CD14-positive monocyte (primary cell): ENCODE measurements around the gene UGGT1. TPM values are rescaled to one million over a fixed set of nuclear protein-coding genes. Genes with fewer than 3 reads are reported as not detected.
"Not testable (repeated sequence)": the region's sequence is repeated elsewhere in the genome, so short reads cannot be mapped to it uniquely, and the experiment has no call there.

Experiments used
- DNase-seq, 3 donors: peaks; one replicate each; pipeline ENCODE4 v3.0.0-alpha.2; 2011 to 2022
- H2AFZ ChIP-seq: 2 replicates; pipeline ENCODE4 v1.6.0; 2012; ENCODE audit warnings: mild to moderate bottlenecking, low read depth, low read length, inconsistent platforms; ENCODE audit not compliant: insufficient read depth, poor library complexity, severe bottlenecking
- H3K27ac ChIP-seq, 2 donors: 1 replicate in 1 of 2; 2 replicates in 1 of 2; pipeline ENCODE4 v1.5.1; 2012 to 2013; ENCODE audit warnings: low read length in 2 of 2, control low read depth in 1 of 2, inconsistent platforms in 1 of 2, low read depth in 1 of 2, mild to moderate bottlenecking in 1 of 2
- H3K27me3 ChIP-seq, 2 donors: one replicate each; pipeline versions ENCODE4 v1.6.0 to v1.6.1; 2011 to 2013; ENCODE audit warnings: low read length in 2 of 2; ENCODE audit not compliant: control insufficient read depth in 2 of 2, insufficient read depth in 2 of 2
- H3K36me3 ChIP-seq, 2 donors: replicated peaks in 1 of 2; 1 replicate in 1 of 2; 2 replicates in 1 of 2; pipeline versions ENCODE4 v1.5.1 to v1.6.1; 2012 to 2013; ENCODE audit warnings: low read length in 2 of 2, control low read depth in 1 of 2, inconsistent platforms in 1 of 2, mild to moderate bottlenecking in 1 of 2; ENCODE audit not compliant: insufficient read depth in 2 of 2, control insufficient read depth in 1 of 2
- H3K4me1 ChIP-seq, 2 donors: 1 replicate in 1 of 2; 2 replicates in 1 of 2; pipeline versions ENCODE4 v1.5.1 to v1.6.1; 2012 to 2013; ENCODE audit warnings: low read length in 2 of 2, control low read depth in 1 of 2, inconsistent platforms in 1 of 2, mild to moderate bottlenecking in 1 of 2, moderate library complexity in 1 of 2; ENCODE audit not compliant: insufficient read depth in 2 of 2, control insufficient read depth in 1 of 2
- H3K4me2 ChIP-seq: replicated peaks from 2 replicates; pipeline ENCODE3; 2012; ENCODE audit warnings: low read length, moderate library complexity, mild to moderate bottlenecking; ENCODE audit not compliant: poor library complexity, severe bottlenecking; ENCODE audit errors: extremely low read depth
- H3K4me3 ChIP-seq, 3 experiments: fragments of 200-600 bp in 1 of 3; sonication (generic) in 1 of 3; replicated peaks in 1 of 3; 1 replicate in 2 of 3; 2 replicates in 1 of 3; pipeline ENCODE4 v1.5.1; 2011 to 2013; ENCODE audit warnings: low read length in 3 of 3, mild to moderate bottlenecking in 3 of 3, control low read depth in 2 of 3, low read depth in 2 of 3, inconsistent platforms in 1 of 3, moderate library complexity in 1 of 3
- H3K79me2 ChIP-seq: 2 replicates; pipeline ENCODE4 v1.6.0; 2012; ENCODE audit warnings: mild to moderate bottlenecking, control low read depth, inconsistent platforms, low read length, moderate library complexity; ENCODE audit not compliant: insufficient read depth
- H3K9ac ChIP-seq: 2 replicates; pipeline ENCODE4 v1.6.0; 2017; ENCODE audit warnings: low read length, mild to moderate bottlenecking; ENCODE audit not compliant: insufficient read depth, poor library complexity, severe bottlenecking
- H3K9me3 ChIP-seq, 2 donors: replicated peaks in 1 of 2; 1 replicate in 1 of 2; 2 replicates in 1 of 2; pipeline versions ENCODE4 v1.5.1 to v1.6.1; 2012 to 2013; ENCODE audit warnings: low read length in 2 of 2, control low read depth in 1 of 2; ENCODE audit not compliant: control insufficient read depth in 1 of 2, insufficient read depth in 1 of 2
- H4K20me1 ChIP-seq: 2 replicates; pipeline ENCODE4 v1.6.0; 2012; ENCODE audit warnings: mild to moderate bottlenecking, low read length, control low read depth, moderate library complexity; ENCODE audit not compliant: insufficient read depth
- H3K27ac Mint-ChIP-seq, 7 donors: one replicate each; pipeline ENCODE4 v1.8.0; 2020; ENCODE audit warnings: mild to moderate bottlenecking in 7 of 7, mixed read lengths in 7 of 7, moderate library complexity in 6 of 7, inconsistent platforms in 2 of 7
- H3K27me3 Mint-ChIP-seq, 3 donors: one replicate each; pipeline ENCODE4 v1.8.0; 2021 to 2022; ENCODE audit warnings: low read depth in 3 of 3, mild to moderate bottlenecking in 3 of 3, mixed read lengths in 3 of 3, moderate library complexity in 3 of 3, inconsistent platforms in 1 of 3
- H3K36me3 Mint-ChIP-seq, 2 donors: one replicate each; pipeline ENCODE4 v1.8.0; 2020; ENCODE audit warnings: mixed read lengths in 2 of 2, inconsistent platforms in 1 of 2, mild to moderate bottlenecking in 1 of 2
- H3K4me1 Mint-ChIP-seq: one replicate; pipeline ENCODE4 v1.8.0; 2020; ENCODE audit warnings: mild to moderate bottlenecking, mixed read lengths
- H3K4me3 Mint-ChIP-seq, 2 donors: one replicate each; pipeline ENCODE4 v1.8.0; 2020; ENCODE audit warnings: mild to moderate bottlenecking in 2 of 2, mixed read lengths in 2 of 2, moderate library complexity in 1 of 2
- H3K9me3 Mint-ChIP-seq, 7 donors: one replicate each; pipeline ENCODE4 v1.8.0; 2020 to 2022; ENCODE audit warnings: mixed read lengths in 7 of 7, mild to moderate bottlenecking in 6 of 7, moderate library complexity in 6 of 7, inconsistent platforms in 2 of 7
- WGBS: methylation state at CpG from one replicate; pipeline ENCODE4 v1.1.5; 2013; ENCODE audit warnings: missing lambda C conversion rate; ENCODE audit not compliant: insufficient coverage; 5-methylcytosine and 5-hydroxymethylcytosine counted together
- intact Hi-C, 2 donors: fragments of 100-400 bp; cut with micrococcal nuclease; formaldehyde crosslinking; loops; one replicate each; pipeline versions ENCODE4 v1.15.0 to v1.15.1; 2023
- polyA plus RNA-seq, 3 donors: library from polyadenylated mRNA; depleted of rRNA in 1 of 3; unstranded in 2 of 3; stranded (reverse) in 1 of 3; fragments of 300-500 nt in 2 of 3; fragments of >200 nt in 1 of 3; fragmentation: Illumina TruSeq in 2 of 3; gene quantifications; 1 replicate in 2 of 3; 2 replicates in 1 of 3; pipeline ENCODE4 v1.2.3, GENCODE V29; 2012 to 2021
- TF ChIP-seq, protein P1 (sequence below): fragments of 200-600 bp; IDR thresholded peaks from one replicate; pipeline ENCODE4 v1.8.0; 2022; ENCODE audit warnings: antibody characterized with exemption, mild to moderate bottlenecking

UGGT1 gene
- polyA plus RNA-seq, 3 donors = 8.7 to 15.8 (median 13.8) TPM

DNA sequence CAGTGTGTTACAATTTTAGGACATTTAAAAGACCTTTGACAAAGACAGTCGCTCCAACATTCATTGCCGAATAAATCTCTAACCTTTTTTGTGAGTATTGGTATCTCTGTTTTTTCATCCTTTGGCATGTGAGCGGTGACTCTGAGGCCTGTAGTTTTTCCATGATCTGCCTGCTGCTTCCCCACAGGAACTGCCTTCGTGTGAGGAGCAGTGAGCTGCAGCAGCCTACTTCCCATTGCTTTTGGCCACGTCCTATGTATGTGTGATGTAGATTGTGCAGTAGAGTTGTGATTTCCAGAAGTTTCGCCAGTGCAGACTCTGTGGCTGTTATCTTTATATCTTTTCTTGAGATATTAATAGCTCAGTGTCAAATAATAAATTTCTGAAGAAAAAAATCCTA is 79.8 kb downstream of the UGGT1 start:
- H3K4me1 ChIP-seq = peaks cover 51 to 55% of the 10 kb centered on the region in 2 donors
- H3K27me3 ChIP-seq = no peaks in the 10 kb centered on the region
- TF ChIP-seq, protein P1, sequence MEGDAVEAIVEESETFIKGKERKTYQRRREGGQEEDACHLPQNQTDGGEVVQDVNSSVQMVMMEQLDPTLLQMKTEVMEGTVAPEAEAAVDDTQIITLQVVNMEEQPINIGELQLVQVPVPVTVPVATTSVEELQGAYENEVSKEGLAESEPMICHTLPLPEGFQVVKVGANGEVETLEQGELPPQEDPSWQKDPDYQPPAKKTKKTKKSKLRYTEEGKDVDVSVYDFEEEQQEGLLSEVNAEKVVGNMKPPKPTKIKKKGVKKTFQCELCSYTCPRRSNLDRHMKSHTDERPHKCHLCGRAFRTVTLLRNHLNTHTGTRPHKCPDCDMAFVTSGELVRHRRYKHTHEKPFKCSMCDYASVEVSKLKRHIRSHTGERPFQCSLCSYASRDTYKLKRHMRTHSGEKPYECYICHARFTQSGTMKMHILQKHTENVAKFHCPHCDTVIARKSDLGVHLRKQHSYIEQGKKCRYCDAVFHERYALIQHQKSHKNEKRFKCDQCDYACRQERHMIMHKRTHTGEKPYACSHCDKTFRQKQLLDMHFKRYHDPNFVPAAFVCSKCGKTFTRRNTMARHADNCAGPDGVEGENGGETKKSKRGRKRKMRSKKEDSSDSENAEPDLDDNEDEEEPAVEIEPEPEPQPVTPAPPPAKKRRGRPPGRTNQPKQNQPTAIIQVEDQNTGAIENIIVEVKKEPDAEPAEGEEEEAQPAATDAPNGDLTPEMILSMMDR = no peak
- no peak overlapping the region for H3K4me3 Mint-ChIP-seq
- H3K9me3 ChIP-seq = no peaks in the 10 kb centered on the region
- H3K79me2 ChIP-seq = peaks cover under 1% of the 10 kb centered on the region
- no peak for DNase-seq
- H3K27ac Mint-ChIP-seq = peak overlapping the region in 6 of 7 donors; percentile 62 to 95 (median 90)
- H2AFZ ChIP-seq = no peak overlapping the region
- H3K4me2 ChIP-seq = no peak overlapping the region
- H3K36me3 ChIP-seq = peaks cover 48 to 63% of the 10 kb centered on the region in 2 donors
- intact Hi-C loops = loop anchor here in 1 of 2 donors (10.0 kb wide), 2 partner anchors 144 to 354 kb away; partner anchors contain the start of gene HS6ST1
- H3K4me3 ChIP-seq = no peak overlapping the region
- H4K20me1 ChIP-seq = no peaks in the 10 kb centered on the region
- peaks cover 44% of the 10 kb centered on the region for H3K4me1 Mint-ChIP-seq
- H3K36me3 Mint-ChIP-seq = peaks cover 67 to 70% of the 10 kb centered on the region in 2 donors
- peaks cover 0 to 3% (median 0%) of the 10 kb centered on the region in 3 donors for H3K27me3 Mint-ChIP-seq
- peaks cover 0 to 2% (median 0%) of the 10 kb centered on the region in 7 donors for H3K9me3 Mint-ChIP-seq
- no peak overlapping the region for H3K9ac ChIP-seq
- H3K27ac ChIP-seq = peak overlapping the region; percentile 27 to 92
- WGBS = 82% methylated on average over 1 of the region's 6 CpGs

DNA sequence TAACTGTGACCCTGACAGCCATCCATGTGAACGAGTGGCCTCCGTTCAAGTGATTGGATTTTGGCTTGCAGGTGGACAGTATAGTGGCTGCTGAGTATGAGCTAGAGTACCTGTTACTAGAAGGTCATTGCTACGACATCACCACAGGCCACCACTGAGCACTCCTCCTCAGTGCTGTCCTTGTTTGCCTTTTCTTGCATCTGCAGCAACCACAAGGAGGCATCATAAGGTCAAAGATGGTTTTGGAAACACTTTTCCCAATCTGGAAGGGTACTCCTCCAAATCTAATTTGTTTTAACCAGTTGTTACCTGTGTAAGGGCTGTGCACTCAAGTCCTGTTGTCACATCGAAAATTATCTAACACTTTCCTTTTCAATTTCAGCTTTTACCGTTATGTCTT is 81.2 kb downstream of the UGGT1 start:
- no peaks in the 10 kb centered on the region for H3K79me2 ChIP-seq
- no peak overlapping the region for H3K4me3 Mint-ChIP-seq
- peaks cover 34% of the 10 kb centered on the region for H3K4me1 Mint-ChIP-seq
- peaks cover 38 to 41% of the 10 kb centered on the region in 2 donors for H3K4me1 ChIP-seq
- intact Hi-C loops = loop anchor here in 1 of 2 donors (10.0 kb wide), 2 partner anchors 143 to 353 kb away; partner anchors contain the start of gene HS6ST1
- H2AFZ ChIP-seq = no peak overlapping the region
- no peak for DNase-seq
- peak overlapping the region in 1 of 2 donors; percentile 45 for H3K27ac ChIP-seq
- no peaks in the 10 kb centered on the region for H3K27me3 ChIP-seq
- H3K27ac Mint-ChIP-seq = peak overlapping the region in 2 of 7 donors; percentile 32 to 43
- H3K9me3 Mint-ChIP-seq = peaks cover 0 to 2% (median 0%) of the 10 kb centered on the region in 7 donors
- H3K4me3 ChIP-seq = no peak overlapping the region
- WGBS = 100% methylated on average over 1 of the region's 5 CpGs
- no peaks in the 10 kb centered on the region for H3K9me3 ChIP-seq
- H3K27me3 Mint-ChIP-seq = peaks cover 0 to 3% (median 0%) of the 10 kb centered on the region in 3 donors
- TF ChIP-seq, protein P1 = no peak
- no peaks in the 10 kb centered on the region for H4K20me1 ChIP-seq
- peaks cover 58 to 66% of the 10 kb centered on the region in 2 donors for H3K36me3 ChIP-seq
- no peak overlapping the region for H3K9ac ChIP-seq
- peaks cover 69 to 72% of the 10 kb centered on the region in 2 donors for H3K36me3 Mint-ChIP-seq
- no peak overlapping the region for H3K4me2 ChIP-seq

DNA sequence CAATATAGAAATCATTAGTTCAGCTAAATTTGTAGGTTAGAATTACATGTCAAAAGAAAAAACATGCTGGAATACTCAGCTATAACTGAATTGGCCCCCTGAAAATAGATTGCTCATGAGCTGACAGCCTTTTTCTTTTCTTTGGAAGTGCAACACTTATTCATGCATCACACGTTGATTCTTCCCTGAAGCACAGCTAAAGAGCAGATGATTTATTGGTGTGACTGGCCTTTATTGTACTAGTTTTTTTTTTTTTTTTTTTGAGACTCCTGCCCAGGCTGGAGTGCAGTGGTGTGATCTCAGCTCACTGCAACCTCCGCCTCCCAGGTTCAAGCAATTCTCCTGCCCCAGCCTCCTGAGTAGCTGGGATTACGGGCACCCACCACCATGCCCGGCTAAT is 83.1 kb downstream of the UGGT1 start:
- Histone ChIP-seq H3K27ac (peak overlapping the region in 1 of 2 donors; percentile 39), H3K36me3 (peaks cover 76 to 85% of the 10 kb centered on the region in 2 donors), H3K4me1 (peaks cover 20 to 22% of the 10 kb centered on the region in 2 donors)
- H3K9me3 ChIP-seq, H3K4me2 ChIP-seq, H4K20me1 ChIP-seq, H3K27me3 ChIP-seq, H3K9me3 Mint-ChIP-seq, H3K79me2 ChIP-seq, H3K4me3 ChIP-seq, H3K27me3 Mint-ChIP-seq, H3K4me3 Mint-ChIP-seq, H3K9ac ChIP-seq, DNase-seq, H2AFZ ChIP-seq: not testable (repeated sequence)
- peaks cover 74 to 78% of the 10 kb centered on the region in 2 donors for H3K36me3 Mint-ChIP-seq
- H3K4me1 Mint-ChIP-seq = peaks cover 17% of the 10 kb centered on the region
- H3K27ac Mint-ChIP-seq = peak overlapping the region in 1 of 7 donors; percentile 32
- WGBS = 100% methylated on average over 1 of the region's 4 CpGs
- intact Hi-C loops = loop anchor here in 1 of 2 donors (10.0 kb wide), 2 partner anchors 141 to 351 kb away; partner anchors contain the start of gene HS6ST1
